ENCODE data around the gene BTRC. TPM values are rescaled to one million over a fixed set of nuclear protein-coding genes. Genes with fewer than 3 reads are reported as not detected.

The BTRC gene
- total and polyA plus RNA-seq, 12 donors = 10.0 to 35.3 (median 20.3) TPM

DNA sequence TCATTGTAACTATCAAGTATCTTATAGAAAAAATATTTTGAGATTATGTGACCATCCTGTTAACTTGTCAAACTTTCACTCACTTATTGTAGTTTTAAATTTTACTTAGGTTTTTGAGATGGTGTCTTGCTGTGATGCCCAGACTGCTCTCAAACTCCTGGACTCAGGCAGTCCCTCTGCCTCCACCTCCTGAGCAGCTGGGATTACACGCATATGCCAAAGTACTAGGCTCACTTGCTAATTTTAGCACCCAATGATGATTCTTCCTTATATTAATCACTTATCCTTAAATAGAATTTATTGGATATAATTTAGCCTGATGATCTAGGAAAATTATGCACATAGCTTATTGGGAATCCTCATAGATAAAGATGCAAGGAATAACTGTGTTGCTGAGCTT is 104.9 kb downstream of the BTRC start:
- no peak overlapping the region for H3K4me3 ChIP-seq
- H3K27me3 ChIP-seq = no peaks in the 10 kb centered on the region
- 86 to 96% (median 89%) methylated on average over 1 of the region's 1 CpG for WGBS, 4 donors
- no peak overlapping the region for H3K27ac ChIP-seq
- no peaks in the 10 kb centered on the region for H3K36me3 ChIP-seq (replicated peaks in 1 of 2)
- no peak for DNase-seq
- H3K9me3 ChIP-seq (replicated peaks in 1 of 3) = no peaks in the 10 kb centered on the region
- intact Hi-C loops (cut with DNase I) = no loop called here
- no peak for TF ChIP-seq POLR2A (IDR thresholded peaks at IDR 0.05)
- TF ChIP-seq, protein P1, sequence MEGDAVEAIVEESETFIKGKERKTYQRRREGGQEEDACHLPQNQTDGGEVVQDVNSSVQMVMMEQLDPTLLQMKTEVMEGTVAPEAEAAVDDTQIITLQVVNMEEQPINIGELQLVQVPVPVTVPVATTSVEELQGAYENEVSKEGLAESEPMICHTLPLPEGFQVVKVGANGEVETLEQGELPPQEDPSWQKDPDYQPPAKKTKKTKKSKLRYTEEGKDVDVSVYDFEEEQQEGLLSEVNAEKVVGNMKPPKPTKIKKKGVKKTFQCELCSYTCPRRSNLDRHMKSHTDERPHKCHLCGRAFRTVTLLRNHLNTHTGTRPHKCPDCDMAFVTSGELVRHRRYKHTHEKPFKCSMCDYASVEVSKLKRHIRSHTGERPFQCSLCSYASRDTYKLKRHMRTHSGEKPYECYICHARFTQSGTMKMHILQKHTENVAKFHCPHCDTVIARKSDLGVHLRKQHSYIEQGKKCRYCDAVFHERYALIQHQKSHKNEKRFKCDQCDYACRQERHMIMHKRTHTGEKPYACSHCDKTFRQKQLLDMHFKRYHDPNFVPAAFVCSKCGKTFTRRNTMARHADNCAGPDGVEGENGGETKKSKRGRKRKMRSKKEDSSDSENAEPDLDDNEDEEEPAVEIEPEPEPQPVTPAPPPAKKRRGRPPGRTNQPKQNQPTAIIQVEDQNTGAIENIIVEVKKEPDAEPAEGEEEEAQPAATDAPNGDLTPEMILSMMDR (IDR thresholded peaks at IDR 0.05) = no peak
- no peaks in the 10 kb centered on the region for H3K4me1 ChIP-seq (replicated peaks in 1 of 2)

DNA sequence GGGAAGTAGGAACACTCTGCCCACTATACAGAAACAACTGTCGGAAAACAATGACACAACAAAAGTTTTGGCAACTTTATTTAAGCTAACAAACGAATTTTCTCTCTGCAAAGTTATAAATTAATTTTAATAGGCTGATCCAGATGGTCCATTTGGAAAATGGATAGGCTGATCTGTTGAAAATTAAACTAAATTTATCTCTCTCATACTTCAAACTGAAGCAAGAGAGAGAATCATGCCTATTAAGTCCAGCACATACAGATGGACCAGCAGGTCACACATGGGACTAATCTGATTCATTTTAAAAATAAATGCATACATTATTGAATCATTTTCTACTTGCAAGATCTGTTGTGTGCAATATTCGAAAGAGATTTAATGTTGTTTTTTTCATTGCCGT is 110.1 kb downstream of the BTRC start:
- intact Hi-C loops (cut with DNase I) = loop anchor here in 1 of 2 donors (10.0 kb wide), 1 partner anchor 249 kb away; no protein-coding TSS in a partner anchor
- Histone ChIP-seq H3K27ac (no peak overlapping the region), H3K36me3 (replicated peaks in 1 of 2) (no peaks in the 10 kb centered on the region), H3K4me3 (no peak overlapping the region), H3K9me3 (replicated peaks in 1 of 3) (no peaks in the 10 kb centered on the region), H3K4me1 (replicated peaks in 1 of 2) (peaks cover 5 to 19% of the 10 kb centered on the region in 2 donors), H3K27me3 (no peaks in the 10 kb centered on the region)
- WGBS, 4 donors = 89 to 95% (median 93%) methylated on average over 4 of the region's 4 CpGs
- DNase-seq = no peak
- TF ChIP-seq, protein P1 (IDR thresholded peaks at IDR 0.05) = no peak
- no peak for TF ChIP-seq POLR2A (IDR thresholded peaks at IDR 0.05)

DNA sequence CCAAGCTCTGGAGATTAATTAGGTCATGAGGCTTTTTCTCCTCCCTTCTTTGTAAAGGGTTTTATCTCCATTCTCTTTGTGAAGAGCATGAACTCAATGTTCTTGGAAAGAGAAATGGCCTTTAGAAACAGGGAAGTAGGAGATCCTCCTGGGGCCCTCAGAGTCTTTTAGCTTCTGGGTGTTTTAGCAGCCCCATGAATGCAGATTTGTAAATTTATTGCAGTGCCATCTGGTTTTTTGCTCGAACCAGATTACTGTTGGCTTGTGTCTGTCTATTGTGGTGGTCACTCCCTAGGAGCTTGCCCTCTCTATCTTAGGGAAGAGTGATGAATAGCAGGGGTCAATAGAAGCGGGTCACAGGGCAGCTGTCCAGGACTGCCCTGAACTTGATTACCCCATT is 110.6 kb downstream of the BTRC start:
- no peak overlapping the region for H3K4me3 ChIP-seq
- 49 to 61% (median 57%) methylated on average over 2 of the region's 2 CpGs for WGBS, 4 donors
- DNase-seq = no peak
- no peaks in the 10 kb centered on the region for H3K9me3 ChIP-seq (replicated peaks in 1 of 3)
- intact Hi-C loops (cut with DNase I) = loop anchor here in 1 of 2 donors (10.0 kb wide), 1 partner anchor 250 kb away; no protein-coding TSS in a partner anchor
- no peak overlapping the region for H3K27ac ChIP-seq
- no peaks in the 10 kb centered on the region for H3K27me3 ChIP-seq
- TF ChIP-seq, protein P1 (IDR thresholded peaks at IDR 0.05) = no peak
- no peak for TF ChIP-seq POLR2A (IDR thresholded peaks at IDR 0.05)
- H3K36me3 ChIP-seq (replicated peaks in 1 of 2) = no peaks in the 10 kb centered on the region
- H3K4me1 ChIP-seq (replicated peaks in 1 of 2) = peaks cover 5 to 19% of the 10 kb centered on the region in 2 donors

DNA sequence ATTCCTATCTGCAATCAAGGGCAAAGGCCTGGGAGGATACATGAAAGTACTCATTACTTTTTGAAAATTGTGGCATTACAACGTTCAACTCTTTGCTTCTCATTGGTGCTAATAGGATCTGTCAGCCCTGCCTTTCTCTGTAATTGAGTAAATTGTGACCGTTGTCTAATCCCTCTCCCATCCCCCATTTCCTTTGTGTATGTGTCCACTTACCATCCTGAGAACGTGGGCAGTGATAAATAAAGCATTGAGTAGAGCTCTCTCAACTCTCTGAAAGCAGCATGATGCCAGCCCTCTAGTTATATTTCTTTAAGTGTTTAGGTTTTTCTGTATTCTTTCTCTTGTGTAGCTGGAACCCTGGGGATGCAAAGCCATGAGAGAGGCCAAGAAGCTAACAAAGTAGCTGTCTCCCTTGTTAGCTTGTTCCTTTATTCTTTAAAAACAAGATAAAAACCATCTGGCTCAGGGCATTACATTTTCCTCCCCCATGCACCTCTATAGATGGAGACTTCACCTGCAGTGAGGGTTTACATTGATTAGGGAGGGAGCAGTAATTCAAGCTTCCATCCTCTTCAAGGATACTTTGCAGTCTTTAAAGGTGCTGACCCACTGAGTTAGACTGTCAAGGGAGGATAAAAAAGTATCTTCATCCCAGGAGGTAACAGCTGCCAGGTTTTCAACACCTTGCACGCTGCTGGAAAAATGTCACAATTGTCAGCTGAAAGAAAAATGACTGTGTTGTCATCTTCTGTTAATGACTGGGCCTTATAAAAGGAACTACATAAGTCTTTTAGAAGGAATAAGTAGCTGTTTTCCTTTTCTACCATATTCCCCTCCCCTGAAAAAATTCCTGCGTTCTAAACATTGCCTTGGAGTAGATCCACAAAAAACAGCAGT is 112.3 kb downstream of the BTRC start:
- H3K4me1 ChIP-seq (replicated peaks in 1 of 2) = peaks cover 5 to 19% of the 10 kb centered on the region in 2 donors
- intact Hi-C loops (cut with DNase I) = loop anchor here in 1 of 2 donors (10.0 kb wide), 1 partner anchor 251 kb away; no protein-coding TSS in a partner anchor
- no peaks in the 10 kb centered on the region for H3K27me3 ChIP-seq
- H3K27ac ChIP-seq = no peak overlapping the region
- no peaks in the 10 kb centered on the region for H3K9me3 ChIP-seq (replicated peaks in 1 of 3)
- DNase-seq = no peak
- no peaks in the 10 kb centered on the region for H3K36me3 ChIP-seq (replicated peaks in 1 of 2)
- WGBS, 4 donors = 76 to 85% (median 78%) methylated on average over 5 of the region's 5 CpGs
- H3K4me3 ChIP-seq = no peak overlapping the region
- TF ChIP-seq, protein P1 (IDR thresholded peaks at IDR 0.05) = no peak
- no peak for TF ChIP-seq POLR2A (IDR thresholded peaks at IDR 0.05)
